GM12865 (cell line): ENCODE measurements around the gene TYMP.
"Not testable (repeated sequence)": the region's sequence is repeated elsewhere in the genome, so short reads cannot be mapped to it uniquely, and the experiment has no call there.

Source experiments
- DNase-seq: peaks from one replicate; pipeline ENCODE4 v3.0.0; 2010; ENCODE audit warnings: low read depth
- H3K4me3 ChIP-seq: 2 replicates; pipeline ENCODE4 v1.5.1; 2011; ENCODE audit warnings: mild to moderate bottlenecking, low read depth, low read length, control low read depth
- CTCF ChIP-seq: IDR thresholded peaks from 2 replicates; pipeline ENCODE4 v1.5.1; 2011; ENCODE audit warnings: low read length, control low read depth, low read depth, inconsistent platforms; ENCODE audit not compliant: insufficient read depth; ENCODE audit errors: missing control alignments

Gene TYMP

DNA sequence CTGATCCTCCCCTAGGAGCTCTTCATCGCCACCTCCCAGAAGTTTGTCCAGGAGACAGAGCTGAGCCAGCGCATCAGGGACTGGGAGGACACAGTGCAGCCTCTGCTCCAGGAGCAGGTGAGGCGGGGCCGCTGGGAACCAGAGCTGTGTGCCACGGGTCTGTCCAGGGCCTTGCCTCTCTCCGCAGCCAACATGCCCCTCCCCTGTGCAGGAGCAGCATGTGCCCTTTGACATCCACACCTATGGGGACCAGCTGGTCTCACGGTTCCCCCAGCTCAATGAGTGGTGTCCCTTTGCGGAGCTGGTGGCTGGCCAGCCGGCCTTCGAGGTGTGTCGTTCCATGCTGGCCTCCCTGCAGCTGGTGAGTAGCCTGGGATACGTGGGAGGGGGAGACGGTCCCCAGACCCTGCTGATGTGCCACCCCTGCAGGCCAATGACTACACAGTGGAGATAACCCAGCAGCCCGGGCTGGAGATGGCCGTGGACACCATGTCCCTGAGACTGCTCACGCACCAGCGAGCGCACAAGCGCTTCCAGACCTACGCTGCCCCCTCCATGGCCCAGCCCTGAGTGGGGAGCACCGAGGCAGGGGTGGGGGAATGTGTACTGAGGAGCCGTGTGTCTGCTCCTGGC, 6.9 kb downstream of the TYMP start:
- no peak overlapping the region for H3K4me3 ChIP-seq
- no peak for DNase-seq
- no peak for TF ChIP-seq CTCF

DNA sequence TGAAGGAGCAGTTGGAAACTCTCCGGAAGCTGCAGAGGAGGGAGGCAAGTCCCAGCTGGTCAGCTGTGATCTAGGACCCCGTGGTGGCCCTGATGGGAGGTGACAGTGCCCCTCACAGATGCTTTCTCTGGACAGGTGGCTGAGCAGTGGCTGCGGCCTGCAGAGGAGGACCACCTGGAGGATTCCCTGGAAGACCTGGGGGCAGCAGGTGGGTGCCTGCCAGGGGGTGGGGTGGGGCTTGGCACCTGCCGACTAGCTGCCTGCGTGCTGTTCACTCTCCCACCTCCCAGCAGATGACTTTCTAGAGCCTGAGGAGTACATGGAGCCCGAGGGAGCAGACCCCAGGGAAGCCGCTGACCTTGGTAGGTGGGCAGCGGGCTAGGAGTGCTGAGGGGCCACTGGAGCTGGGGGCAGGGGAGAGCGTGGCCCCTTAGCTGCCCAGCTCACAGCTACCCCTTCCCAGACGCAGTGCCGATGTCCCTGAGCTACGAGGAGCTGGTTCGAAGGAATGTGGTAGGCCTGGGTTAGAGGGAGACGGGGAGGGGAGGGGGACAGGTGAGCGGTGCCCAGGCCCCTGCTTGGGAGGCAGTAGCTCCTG, 7.5 kb downstream of the TYMP start:
- TF ChIP-seq CTCF: no peak
- no peak for DNase-seq
- H3K4me3 ChIP-seq: no peak overlapping the region

- no peak for DNase-seq
- no peak for TF ChIP-seq CTCF
- no peak overlapping the region for H3K4me3 ChIP-seq
Observed at GRCh38 chr22:50521710-50522109, 8.1 kb downstream of the TYMP start.

DNA sequence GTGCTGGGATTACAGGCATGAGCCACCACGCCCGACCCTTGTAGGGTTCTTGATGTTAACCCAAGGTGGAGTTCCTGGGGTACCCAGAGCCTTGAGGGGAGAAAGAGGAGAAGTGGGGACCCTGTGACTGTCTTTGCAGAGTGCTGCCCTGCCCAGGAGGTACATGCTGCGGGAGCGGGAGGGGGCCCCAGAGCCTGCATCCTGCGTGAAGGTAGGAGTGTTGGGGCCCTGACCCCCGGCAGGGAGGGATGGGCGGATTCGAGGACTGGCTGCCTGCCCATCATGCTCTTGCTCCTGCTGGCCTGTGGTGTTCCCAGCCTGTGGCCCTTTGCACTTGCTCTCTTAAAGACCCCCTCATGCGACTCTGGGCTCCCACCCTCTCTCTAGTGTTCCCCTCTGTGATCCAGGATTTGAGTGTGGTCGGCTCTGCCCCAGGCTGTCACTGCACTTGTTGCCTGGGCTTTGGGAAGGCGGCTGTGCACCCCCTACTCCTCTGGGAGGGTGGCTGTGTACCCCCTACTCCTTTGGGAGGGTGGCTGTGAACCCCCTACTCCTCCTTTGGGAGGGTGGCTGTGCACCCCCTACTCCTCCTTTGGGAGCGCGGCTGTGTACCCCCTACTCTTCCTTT, 8.9 kb downstream of the TYMP start:
- DNase-seq: no peak
- H3K4me3 ChIP-seq: no peak overlapping the region
- TF ChIP-seq CTCF: no peak

GRCh38 chr22:50520184-50520583, 9.6 kb downstream of the TYMP start:
- H3K4me3 ChIP-seq, DNase-seq: not testable (repeated sequence)

DNA sequence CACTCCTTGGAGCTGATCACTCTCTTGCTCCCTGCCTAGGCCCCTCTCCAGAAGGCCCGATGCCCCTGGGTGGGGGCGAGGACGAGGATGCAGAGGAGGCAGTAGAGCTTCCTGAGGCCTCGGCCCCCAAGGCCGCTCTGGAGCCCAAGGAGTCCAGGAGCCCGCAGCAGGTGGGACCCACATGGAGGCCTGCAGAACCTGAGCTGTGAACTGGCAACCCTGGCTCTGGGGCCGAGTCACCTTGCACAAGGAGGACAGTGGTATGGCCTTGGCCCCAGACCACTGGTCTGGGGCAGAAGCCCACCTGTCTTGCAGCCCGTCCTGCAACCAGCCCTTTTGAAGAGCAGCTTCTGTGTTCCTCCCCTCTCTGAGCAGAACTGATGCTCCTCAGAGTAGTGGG, 10.7 kb downstream of the TYMP start:
- H3K4me3 ChIP-seq: no peak overlapping the region
- no peak for TF ChIP-seq CTCF
- DNase-seq: no peak

DNA sequence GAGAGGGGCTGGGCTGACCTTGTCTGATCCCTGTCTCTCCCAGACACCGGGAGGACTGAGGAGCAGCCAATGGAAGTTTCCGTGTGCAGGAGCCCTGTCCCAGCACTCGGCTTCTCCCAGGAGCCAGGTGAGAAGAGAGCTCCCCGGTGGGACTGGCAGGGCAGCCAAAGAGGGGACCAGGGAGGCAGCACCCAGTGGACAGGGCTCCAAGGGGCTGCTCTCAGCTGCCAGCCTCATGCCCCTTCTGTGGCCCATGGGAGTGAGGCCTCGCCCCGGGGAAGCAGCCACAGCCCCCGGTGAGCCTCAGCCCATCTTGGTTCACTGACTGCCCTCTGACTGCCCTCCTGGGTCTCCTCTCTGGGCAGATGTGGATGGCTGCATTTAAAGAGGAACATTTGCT, 11.2 kb downstream of the TYMP start:
- no peak for TF ChIP-seq CTCF
- DNase-seq: no peak

More for the DNA sequence above, 11.2 kb downstream of the TYMP start:
- H3K4me3 ChIP-seq: no peak overlapping the region
